ENCODE data around the gene STK16. TPM values are rescaled to one million over a fixed set of nuclear protein-coding genes. Genes with fewer than 3 reads are reported as not detected.

The STK16 gene
- total and polyA plus RNA-seq, 2 of the 13 experiments (the other 11 are each of a cell fraction or from before 2014, with no cell fraction given) = 28.0 to 50.9 TPM

DNA sequence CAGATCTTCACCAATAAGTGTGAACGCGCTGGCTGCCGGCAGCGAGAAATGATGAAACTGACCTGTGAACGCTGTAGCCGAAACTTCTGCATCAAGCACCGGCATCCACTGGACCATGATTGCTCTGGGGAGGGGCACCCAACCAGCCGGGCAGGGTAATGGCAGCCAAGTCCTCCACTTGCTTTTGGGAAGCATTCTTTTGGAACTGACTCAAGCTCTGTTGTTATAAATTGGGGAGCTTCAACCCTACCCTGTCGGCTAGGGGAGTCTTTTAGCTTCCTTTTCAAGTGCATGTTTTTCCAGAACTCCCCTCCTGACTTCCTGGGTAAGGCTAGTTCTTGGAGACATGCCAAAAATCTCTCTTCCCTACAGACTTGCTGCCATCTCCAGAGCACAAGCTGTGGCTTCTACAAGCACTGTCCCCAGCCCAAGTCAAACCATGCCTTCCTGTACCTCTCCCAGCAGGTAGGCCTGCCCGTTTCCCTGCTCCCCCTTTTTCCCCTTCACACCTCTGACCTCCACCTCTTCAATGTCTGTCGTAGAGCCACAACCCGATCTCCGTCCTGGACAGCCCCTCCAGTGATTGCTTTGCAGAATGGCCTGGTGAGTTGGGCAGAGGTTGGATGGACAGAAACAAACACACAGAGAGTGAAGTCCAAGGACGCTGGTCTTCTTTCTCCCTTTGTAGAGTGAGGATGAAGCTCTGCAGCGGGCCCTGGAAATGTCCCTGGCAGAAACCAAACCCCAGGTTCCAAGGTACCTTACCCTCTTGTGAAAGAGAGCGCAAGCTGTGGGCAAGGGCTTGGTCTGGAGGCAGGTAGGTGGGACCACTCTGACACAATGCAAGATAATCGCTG lies 37.2 kb upstream of the STK16 start (continued):
- TF ChIP-seq FOXJ3 (CRISPR knock-in tag; IDR thresholded peaks at IDR 0.05; ENCODE audit: borderline replicate concordance) (peak; percentile 76; the same call in 1 of the 2 replicates), ZNF784 (CRISPR knock-in tag; IDR thresholded peaks at IDR 0.05; ENCODE audit: borderline replicate concordance) (peak; percentile 65; the same call in 1 of the 2 replicates), ZNF552 (CRISPR knock-in tag; IDR thresholded peaks at IDR 0.05; ENCODE audit: borderline replicate concordance) (peak; percentile 82; the same call in 1 of the 2 replicates), KDM1A (CRISPR knock-in tag; IDR thresholded peaks at IDR 0.05) (0 out of 2 replicates have a peak, but pooled peaks have one; percentile 19), SALL1 (CRISPR knock-in tag; IDR thresholded peaks at IDR 0.05) (peak; percentile 91), RXRA (CRISPR knock-in tag; IDR thresholded peaks at IDR 0.05) (peak; percentile 82; the same call in 1 of the 2 replicates), POGK (CRISPR knock-in tag; conservative IDR thresholded peaks at IDR 0.05) (peak; percentile 74), TFDP1 (CRISPR knock-in tag; IDR thresholded peaks at IDR 0.05; ENCODE audit: borderline replicate concordance) (peak; percentile 54; the same call in 1 of the 2 replicates), ZFP37 (CRISPR knock-in tag; IDR thresholded peaks at IDR 0.05; ENCODE audit: borderline replicate concordance) (0 out of 2 replicates have a peak, but pooled peaks have one; percentile 19), FLYWCH1 (CRISPR knock-in tag; IDR thresholded peaks at IDR 0.05) (no peak), KLF11 (CRISPR knock-in tag; IDR thresholded peaks at IDR 0.05) (peak; percentile 31; the same call in 1 of the 2 replicates), SKI (IDR thresholded peaks at IDR 0.05; ENCODE audit: partially characterized antibody) (peak; percentile 8)
- TF ChIP-seq, protein P1, sequence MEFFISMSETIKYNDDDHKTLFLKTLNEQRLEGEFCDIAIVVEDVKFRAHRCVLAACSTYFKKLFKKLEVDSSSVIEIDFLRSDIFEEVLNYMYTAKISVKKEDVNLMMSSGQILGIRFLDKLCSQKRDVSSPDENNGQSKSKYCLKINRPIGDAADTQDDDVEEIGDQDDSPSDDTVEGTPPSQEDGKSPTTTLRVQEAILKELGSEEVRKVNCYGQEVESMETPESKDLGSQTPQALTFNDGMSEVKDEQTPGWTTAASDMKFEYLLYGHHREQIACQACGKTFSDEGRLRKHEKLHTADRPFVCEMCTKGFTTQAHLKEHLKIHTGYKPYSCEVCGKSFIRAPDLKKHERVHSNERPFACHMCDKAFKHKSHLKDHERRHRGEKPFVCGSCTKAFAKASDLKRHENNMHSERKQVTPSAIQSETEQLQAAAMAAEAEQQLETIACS (CRISPR knock-in tag; IDR thresholded peaks at IDR 0.05) = no peak; the same call in 1 of the 2 replicates
- TF ChIP-seq, protein P2, sequence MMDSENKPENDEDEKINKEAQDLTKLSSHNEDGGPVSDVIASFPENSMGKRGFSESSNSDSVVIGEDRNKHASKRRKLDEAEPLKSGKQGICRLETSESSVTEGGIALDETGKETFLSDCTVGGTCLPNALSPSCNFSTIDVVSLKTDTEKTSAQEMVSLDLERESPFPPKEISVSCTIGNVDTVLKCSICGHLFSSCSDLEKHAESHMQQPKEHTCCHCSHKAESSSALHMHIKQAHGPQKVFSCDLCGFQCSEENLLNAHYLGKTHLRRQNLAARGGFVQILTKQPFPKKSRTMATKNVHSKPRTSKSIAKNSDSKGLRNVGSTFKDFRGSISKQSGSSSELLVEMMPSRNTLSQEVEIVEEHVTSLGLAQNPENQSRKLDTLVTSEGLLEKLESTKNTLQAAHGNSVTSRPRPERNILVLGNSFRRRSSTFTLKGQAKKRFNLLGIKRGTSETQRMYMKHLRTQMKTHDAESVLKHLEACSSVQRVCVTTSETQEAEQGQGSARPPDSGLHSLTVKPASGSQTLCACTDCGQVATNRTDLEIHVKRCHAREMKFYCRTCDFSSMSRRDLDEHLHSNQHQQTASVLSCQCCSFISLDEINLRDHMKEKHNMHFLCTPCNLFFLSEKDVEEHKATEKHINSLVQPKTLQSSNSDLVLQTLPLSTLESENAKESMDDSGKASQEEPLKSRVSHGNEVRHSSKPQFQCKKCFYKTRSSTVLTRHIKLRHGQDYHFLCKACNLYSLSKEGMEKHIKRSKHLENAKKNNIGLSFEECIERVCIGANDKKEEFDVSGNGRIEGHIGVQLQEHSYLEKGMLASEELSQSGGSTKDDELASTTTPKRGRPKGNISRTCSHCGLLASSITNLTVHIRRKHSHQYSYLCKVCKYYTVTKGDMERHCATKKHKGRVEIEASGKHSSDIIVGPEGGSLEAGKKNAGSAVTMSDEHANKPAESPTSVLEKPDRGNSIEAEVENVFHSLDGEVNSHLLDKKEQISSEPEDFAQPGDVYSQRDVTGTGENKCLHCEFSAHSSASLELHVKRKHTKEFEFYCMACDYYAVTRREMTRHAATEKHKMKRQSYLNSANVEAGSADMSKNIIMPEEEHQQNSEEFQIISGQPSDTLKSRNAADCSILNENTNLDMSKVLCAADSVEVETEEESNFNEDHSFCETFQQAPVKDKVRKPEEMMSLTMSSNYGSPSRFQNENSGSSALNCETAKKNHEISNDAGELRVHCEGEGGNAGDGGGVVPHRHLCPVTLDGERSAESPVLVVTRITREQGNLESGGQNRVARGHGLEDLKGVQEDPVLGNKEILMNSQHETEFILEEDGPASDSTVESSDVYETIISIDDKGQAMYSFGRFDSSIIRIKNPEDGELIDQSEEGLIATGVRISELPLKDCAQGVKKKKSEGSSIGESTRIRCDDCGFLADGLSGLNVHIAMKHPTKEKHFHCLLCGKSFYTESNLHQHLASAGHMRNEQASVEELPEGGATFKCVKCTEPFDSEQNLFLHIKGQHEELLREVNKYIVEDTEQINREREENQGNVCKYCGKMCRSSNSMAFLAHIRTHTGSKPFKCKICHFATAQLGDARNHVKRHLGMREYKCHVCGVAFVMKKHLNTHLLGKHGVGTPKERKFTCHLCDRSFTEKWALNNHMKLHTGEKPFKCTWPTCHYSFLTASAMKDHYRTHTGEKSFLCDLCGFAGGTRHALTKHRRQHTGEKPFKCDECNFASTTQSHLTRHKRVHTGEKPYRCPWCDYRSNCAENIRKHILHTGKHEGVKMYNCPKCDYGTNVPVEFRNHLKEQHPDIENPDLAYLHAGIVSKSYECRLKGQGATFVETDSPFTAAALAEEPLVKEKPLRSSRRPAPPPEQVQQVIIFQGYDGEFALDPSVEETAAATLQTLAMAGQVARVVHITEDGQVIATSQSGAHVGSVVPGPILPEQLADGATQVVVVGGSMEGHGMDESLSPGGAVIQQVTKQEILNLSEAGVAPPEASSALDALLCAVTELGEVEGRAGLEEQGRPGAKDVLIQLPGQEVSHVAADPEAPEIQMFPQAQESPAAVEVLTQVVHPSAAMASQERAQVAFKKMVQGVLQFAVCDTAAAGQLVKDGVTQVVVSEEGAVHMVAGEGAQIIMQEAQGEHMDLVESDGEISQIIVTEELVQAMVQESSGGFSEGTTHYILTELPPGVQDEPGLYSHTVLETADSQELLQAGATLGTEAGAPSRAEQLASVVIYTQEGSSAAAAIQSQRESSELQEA (CRISPR knock-in tag; IDR thresholded peaks at IDR 0.05; ENCODE audit: not compliant biosample characterization) = no peak
